HG03139 (cell line): ENCODE measurements around the gene HABP4.

ENCODE experiments used
- ATAC-seq: cut with Tn5 transposase; IDR thresholded peaks from one replicate; pipeline ENCODE4 v1.9.1; 2021; ENCODE audit not compliant: unreplicated experiment

The HABP4 gene

GRCh38 chr9:96515621-96516470 is 65.9 kb downstream of the HABP4 start:
- ATAC-seq: no peak

- ATAC-seq: no peak
Measured at GRCh38 chr9:96519095-96519494, 69.1 kb downstream of the HABP4 start.

- ATAC-seq: no peak
Measured at GRCh38 chr9:96519787-96520186, 69.8 kb downstream of the HABP4 start.

- ATAC-seq: no peak
Measured at GRCh38 chr9:96522366-96522765, 72.4 kb downstream of the HABP4 start.

GRCh38 chr9:96523374-96523773 is 73.4 kb downstream of the HABP4 start:
- no peak for ATAC-seq

GRCh38 chr9:96524045-96524444 is 74.1 kb downstream of the HABP4 start:
- no peak for ATAC-seq

GRCh38 chr9:96524764-96525163 is 74.8 kb downstream of the HABP4 start:
- no peak for ATAC-seq

GRCh38 chr9:96532173-96532572 is 82.2 kb downstream of the HABP4 start:
- no peak for ATAC-seq

- ATAC-seq: no peak
Measured at GRCh38 chr9:96540106-96540505, 90.1 kb downstream of the HABP4 start.
